HAP-1 (cell line): ENCODE measurements around the gene USH1C.

Experiments used
- DNase-seq, 2 experiments: peaks; one replicate each; pipeline ENCODE4 v3.0.0-alpha.2; 2016 to 2020; ENCODE audit warnings: low spot score in 2 of 2
- H3K27me3 ChIP-seq: fragments of 250-450 bp; sonication (Bioruptor Pico); 2 replicates; pipeline ENCODE4 v1.5.1; 2020; ENCODE audit warnings: low read depth, mild to moderate bottlenecking, moderate library complexity
- H3K36me3 ChIP-seq: fragments of 250-450 bp; sonication (Bioruptor Pico); replicated peaks from 2 replicates; pipeline ENCODE4 v1.5.1; 2020; ENCODE audit warnings: mild to moderate bottlenecking
- H3K4me1 ChIP-seq: fragments of 250-450 bp; sonication (Bioruptor Pico); 2 replicates; pipeline ENCODE4 v1.5.1; 2020; ENCODE audit warnings: mild to moderate bottlenecking
- H3K4me3 ChIP-seq: fragments of 250-450 bp; sonication (Bioruptor Pico); 2 replicates; pipeline ENCODE4 v1.5.1; 2020; ENCODE audit warnings: mild to moderate bottlenecking, moderate library complexity
- H3K9me3 ChIP-seq: fragments of 250-450 bp; sonication (Bioruptor Pico); 2 replicates; pipeline ENCODE4 v1.5.1; 2020; ENCODE audit warnings: mild to moderate bottlenecking, moderate library complexity
- in situ Hi-C: fragments of 300-500 bp; cut with MboI; formaldehyde crosslinking; loops from 3 replicates; pipeline ENCODE4 v1.14.3; 2020; ENCODE audit warnings: low sequenced_read_pairs, inconsistent platforms, mixed read lengths

The USH1C gene

DNA sequence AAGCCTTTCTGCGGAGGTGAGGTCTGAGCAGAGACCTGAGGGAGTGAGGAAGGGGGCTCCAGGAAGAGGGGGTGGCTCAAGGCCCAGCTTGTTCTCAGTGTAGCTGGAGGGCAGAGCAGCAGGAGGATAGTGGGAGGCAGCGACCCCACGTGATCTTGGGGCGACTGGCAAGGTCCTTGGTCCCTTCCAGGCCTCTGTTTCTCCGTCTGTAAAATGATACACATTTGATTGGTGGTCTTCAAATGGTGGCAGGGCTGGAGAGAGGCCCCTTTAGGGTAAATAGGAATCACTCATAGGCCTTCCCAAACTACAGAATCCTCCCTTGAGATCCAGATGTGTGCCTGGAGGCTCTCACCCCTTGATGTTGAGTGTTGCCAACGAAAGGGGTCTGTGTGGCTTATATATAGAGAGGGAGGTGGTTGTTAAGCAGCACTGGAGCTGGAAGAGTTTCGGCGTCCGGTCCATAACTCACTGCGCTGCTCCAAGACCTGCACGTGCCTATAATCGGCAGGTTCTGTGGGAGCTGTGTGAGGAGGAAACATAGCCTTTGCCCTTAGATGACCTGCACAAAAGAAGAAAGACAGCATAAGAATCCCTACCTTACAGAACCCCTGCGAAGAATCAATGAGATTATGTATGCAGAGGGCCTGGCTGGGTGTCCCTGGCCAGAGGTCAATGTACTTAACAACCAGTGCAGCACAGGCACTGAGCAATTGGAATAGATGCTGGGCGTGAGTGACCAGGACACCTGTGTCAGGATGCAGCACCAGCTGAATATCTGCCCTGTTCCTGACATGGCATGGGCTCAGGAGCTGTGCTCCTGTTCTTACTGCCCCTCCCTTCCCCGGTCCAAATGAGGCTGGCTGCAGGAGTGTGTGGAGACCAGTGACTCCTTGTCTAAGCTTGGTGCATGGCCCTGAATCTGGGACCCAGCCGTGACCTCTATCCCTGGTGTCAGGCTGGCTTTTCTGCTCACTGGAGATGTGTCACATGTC lies 31.5 kb upstream of the USH1C start:
- Histone ChIP-seq H3K9me3 (no peaks in the 10 kb centered on the region), H3K36me3 (no peaks in the 10 kb centered on the region), H3K27me3 (peaks cover 7% of the 10 kb centered on the region), H3K4me3 (no peak overlapping the region), H3K4me1 (no peaks in the 10 kb centered on the region)
- no peak for DNase-seq
- in situ Hi-C loops = no loop called here

DNA sequence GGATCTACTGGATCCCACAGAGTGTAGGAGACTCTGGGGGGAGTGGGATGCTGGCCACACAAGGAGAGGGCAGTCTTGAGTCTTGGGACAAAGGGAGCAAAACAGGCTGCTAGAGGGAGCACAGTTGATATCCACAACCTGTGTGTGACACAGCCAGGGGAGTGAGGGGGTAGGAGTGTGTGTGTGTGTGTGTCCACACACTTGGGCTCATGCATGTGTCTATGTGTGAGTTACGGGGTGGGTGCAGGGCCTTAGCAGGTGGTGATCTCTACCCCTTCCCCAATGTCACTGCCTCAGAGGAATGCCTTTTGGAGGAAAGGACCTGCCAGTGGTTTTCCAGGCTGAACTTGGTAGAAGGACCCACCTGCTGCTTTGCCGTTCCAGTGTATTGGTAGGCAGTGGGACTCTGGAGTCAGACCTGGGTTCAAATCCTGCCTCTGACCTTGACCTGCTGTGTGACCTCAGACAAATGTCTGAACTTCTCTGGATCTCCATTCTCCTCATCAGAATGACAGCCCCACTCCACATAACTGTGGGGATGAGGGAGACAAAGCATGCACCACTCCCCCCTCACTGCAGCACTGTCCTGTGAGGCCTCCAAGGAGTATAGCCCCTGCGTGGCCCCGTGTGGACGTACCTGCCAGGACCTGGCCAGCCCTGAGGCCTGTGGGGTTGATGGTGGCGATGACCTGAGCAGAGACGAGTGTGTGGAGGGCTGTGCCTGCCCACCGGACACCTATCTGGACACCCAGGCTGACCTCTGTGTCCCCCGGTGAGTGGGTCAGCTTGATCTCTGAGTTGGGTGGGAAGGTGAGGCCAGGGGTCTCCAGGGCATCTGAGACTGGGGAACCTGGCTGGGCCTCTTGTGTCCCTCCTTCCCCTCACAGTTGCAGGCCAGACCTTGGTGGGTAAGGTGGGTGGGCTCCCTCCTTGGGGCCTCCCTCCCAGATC lies 30.2 kb upstream of the USH1C start:
- no peaks in the 10 kb centered on the region for H3K4me1 ChIP-seq
- in situ Hi-C loops = no loop called here
- H3K4me3 ChIP-seq = no peak overlapping the region
- peaks cover 11% of the 10 kb centered on the region for H3K27me3 ChIP-seq
- no peak for DNase-seq
- no peaks in the 10 kb centered on the region for H3K36me3 ChIP-seq
- no peaks in the 10 kb centered on the region for H3K9me3 ChIP-seq

GRCh38 chr11:17573526-17573925 lies 29.3 kb upstream of the USH1C start:
- no peaks in the 10 kb centered on the region for H3K9me3 ChIP-seq
- no peaks in the 10 kb centered on the region for H3K36me3 ChIP-seq
- DNase-seq = no peak
- in situ Hi-C loops = no loop called here
- no peaks in the 10 kb centered on the region for H3K4me1 ChIP-seq
- H3K4me3 ChIP-seq = no peak overlapping the region
- H3K27me3 ChIP-seq = peaks cover 11% of the 10 kb centered on the region

- Histone ChIP-seq H3K4me1 (no peaks in the 10 kb centered on the region), H3K27me3 (peaks cover 11% of the 10 kb centered on the region), H3K36me3 (no peaks in the 10 kb centered on the region), H3K9me3 (no peaks in the 10 kb centered on the region), H3K4me3 (no peak overlapping the region)
- in situ Hi-C loops = no loop called here
- DNase-seq = no peak
Measured at GRCh38 chr11:17572791-17573460, 28.7 kb upstream of the USH1C start.

GRCh38 chr11:17572359-17572690 lies 28.1 kb upstream of the USH1C start:
- H3K4me3 ChIP-seq = no peak overlapping the region
- no peaks in the 10 kb centered on the region for H3K4me1 ChIP-seq
- no peak for DNase-seq
- no peaks in the 10 kb centered on the region for H3K36me3 ChIP-seq
- H3K27me3 ChIP-seq = peaks cover 11% of the 10 kb centered on the region
- H3K9me3 ChIP-seq = no peaks in the 10 kb centered on the region
- in situ Hi-C loops = no loop called here

- Histone ChIP-seq H3K4me3 (no peak overlapping the region), H3K4me1 (no peaks in the 10 kb centered on the region), H3K9me3 (no peaks in the 10 kb centered on the region), H3K27me3 (peaks cover 11% of the 10 kb centered on the region), H3K36me3 (no peaks in the 10 kb centered on the region)
- in situ Hi-C loops = no loop called here
- DNase-seq = no peak
Measured at GRCh38 chr11:17571431-17572358, 27.5 kb upstream of the USH1C start.

GRCh38 chr11:17570034-17570433 lies 25.8 kb upstream of the USH1C start:
- Histone ChIP-seq H3K27me3 (peaks cover 11% of the 10 kb centered on the region), H3K4me3 (no peak overlapping the region), H3K9me3 (no peaks in the 10 kb centered on the region), H3K4me1 (no peaks in the 10 kb centered on the region), H3K36me3 (no peaks in the 10 kb centered on the region)
- DNase-seq = no peak
- in situ Hi-C loops = no loop called here

- in situ Hi-C loops = no loop called here
- Histone ChIP-seq H3K4me1 (no peaks in the 10 kb centered on the region), H3K36me3 (no peaks in the 10 kb centered on the region), H3K4me3 (no peak overlapping the region), H3K27me3 (peaks cover 11% of the 10 kb centered on the region), H3K9me3 (no peaks in the 10 kb centered on the region)
- no peak for DNase-seq
Measured at GRCh38 chr11:17568944-17569343, 24.7 kb upstream of the USH1C start.

GRCh38 chr11:17564687-17565042 lies 20.4 kb upstream of the USH1C start:
- no peaks in the 10 kb centered on the region for H3K36me3 ChIP-seq
- H3K4me3 ChIP-seq = no peak overlapping the region
- peak in 1 of 2 experiments; percentile 28 for DNase-seq
- no peaks in the 10 kb centered on the region for H3K4me1 ChIP-seq
- no peaks in the 10 kb centered on the region for H3K9me3 ChIP-seq
- no peaks in the 10 kb centered on the region for H3K27me3 ChIP-seq
- in situ Hi-C loops = no loop called here

GRCh38 chr11:17563961-17564686 lies 19.9 kb upstream of the USH1C start:
- in situ Hi-C loops = no loop called here
- no peaks in the 10 kb centered on the region for H3K36me3 ChIP-seq
- H3K4me3 ChIP-seq = no peak overlapping the region
- no peak for DNase-seq
- H3K4me1 ChIP-seq = no peaks in the 10 kb centered on the region
- H3K9me3 ChIP-seq = no peaks in the 10 kb centered on the region
- no peaks in the 10 kb centered on the region for H3K27me3 ChIP-seq

GRCh38 chr11:17563231-17563646 lies 19.0 kb upstream of the USH1C start:
- DNase-seq = no peak
- no peaks in the 10 kb centered on the region for H3K27me3 ChIP-seq
- in situ Hi-C loops = no loop called here
- no peaks in the 10 kb centered on the region for H3K4me1 ChIP-seq
- no peaks in the 10 kb centered on the region for H3K36me3 ChIP-seq
- H3K9me3 ChIP-seq = no peaks in the 10 kb centered on the region
- no peak overlapping the region for H3K4me3 ChIP-seq

DNA sequence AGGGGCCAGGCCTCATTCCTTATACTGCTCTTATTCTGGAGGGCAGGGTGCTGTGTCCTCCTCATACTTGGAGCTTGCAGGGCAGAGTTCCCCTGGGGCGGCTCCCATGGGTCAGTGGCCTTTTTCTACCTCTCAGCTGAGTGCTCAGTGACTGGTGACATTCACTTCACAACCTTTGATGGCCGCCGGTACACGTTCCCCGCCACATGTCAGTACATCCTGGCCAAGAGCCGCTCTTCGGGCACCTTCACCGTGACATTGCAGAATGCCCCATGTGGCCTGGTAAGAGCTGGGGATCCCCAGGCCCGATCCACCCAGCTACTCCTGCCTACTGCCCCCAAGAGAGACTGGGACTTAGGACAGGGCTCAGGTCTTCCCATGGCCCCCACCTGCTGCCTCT lies 17.3 kb upstream of the USH1C start:
- Histone ChIP-seq H3K4me3 (no peak overlapping the region), H3K9me3 (no peaks in the 10 kb centered on the region), H3K27me3 (no peaks in the 10 kb centered on the region), H3K4me1 (no peaks in the 10 kb centered on the region), H3K36me3 (no peaks in the 10 kb centered on the region)
- peak in 1 of 2 experiments; percentile 4 for DNase-seq
- in situ Hi-C loops = no loop called here
